Measurements from ENCODE around the gene DNM3.

GRCh38 chr1:172382406-172382805 lies 541.1 kb downstream of the DNM3 start:
- TF ChIP-seq, protein P1, sequence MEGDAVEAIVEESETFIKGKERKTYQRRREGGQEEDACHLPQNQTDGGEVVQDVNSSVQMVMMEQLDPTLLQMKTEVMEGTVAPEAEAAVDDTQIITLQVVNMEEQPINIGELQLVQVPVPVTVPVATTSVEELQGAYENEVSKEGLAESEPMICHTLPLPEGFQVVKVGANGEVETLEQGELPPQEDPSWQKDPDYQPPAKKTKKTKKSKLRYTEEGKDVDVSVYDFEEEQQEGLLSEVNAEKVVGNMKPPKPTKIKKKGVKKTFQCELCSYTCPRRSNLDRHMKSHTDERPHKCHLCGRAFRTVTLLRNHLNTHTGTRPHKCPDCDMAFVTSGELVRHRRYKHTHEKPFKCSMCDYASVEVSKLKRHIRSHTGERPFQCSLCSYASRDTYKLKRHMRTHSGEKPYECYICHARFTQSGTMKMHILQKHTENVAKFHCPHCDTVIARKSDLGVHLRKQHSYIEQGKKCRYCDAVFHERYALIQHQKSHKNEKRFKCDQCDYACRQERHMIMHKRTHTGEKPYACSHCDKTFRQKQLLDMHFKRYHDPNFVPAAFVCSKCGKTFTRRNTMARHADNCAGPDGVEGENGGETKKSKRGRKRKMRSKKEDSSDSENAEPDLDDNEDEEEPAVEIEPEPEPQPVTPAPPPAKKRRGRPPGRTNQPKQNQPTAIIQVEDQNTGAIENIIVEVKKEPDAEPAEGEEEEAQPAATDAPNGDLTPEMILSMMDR (IDR thresholded peaks at IDR 0.05; ENCODE audit: insufficient read depth, low read length, poor library complexity, severe bottlenecking): no peak
- TF ChIP-seq EZH2phosphoT487 (conservative IDR thresholded peaks at IDR 0.05; ENCODE audit: low read length): no peak
